ENCODE data around the gene CCM2. TPM values are rescaled to one million over a fixed set of nuclear protein-coding genes. Genes with fewer than 3 reads are reported as not detected.
"Not testable (repeated sequence)": the region's sequence is repeated elsewhere in the genome, so short reads cannot be mapped to it uniquely, and the experiment has no call there.

Gene CCM2
- total and polyA plus RNA-seq, 8 donors = 1.8 to 39.0 (median 26.6) TPM

DNA sequence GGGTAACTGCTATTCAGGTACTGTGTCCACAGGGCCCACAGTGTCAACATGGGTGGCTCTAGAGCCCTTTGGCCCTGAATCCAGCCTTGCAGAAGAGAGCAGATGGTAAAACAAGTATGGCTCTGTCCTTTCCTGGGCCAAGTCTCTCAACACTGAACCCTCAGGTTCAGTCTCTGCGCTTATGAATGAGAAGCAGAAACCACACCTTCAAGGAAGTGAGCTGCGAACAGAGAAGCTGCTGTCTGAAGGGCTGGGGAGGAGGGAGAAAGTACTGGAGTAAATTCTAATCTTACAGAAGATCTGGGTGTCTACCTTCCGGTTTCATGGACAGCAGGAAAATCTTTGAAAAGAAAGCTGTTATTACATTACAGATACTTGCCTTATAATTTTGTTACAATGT, 107.4 kb downstream of the CCM2 start:
- Histone ChIP-seq H3K4me1 (peaks cover 15 to 64% (median 45%) of the 10 kb centered on the region in 4 donors), H3K27me3 (no peaks in the 10 kb centered on the region), H3K9me3 (no peaks in the 10 kb centered on the region), H3K27ac (no peak overlapping the region), H3K4me3 (no peak overlapping the region), H3K36me3 (peaks cover 65 to 71% (median 70%) of the 10 kb centered on the region in 4 donors)
- DNase-seq = no peak
- intact Hi-C loops (cut with DNase I; ENCODE audit: low total_unique reads) = no loop called here
- TF ChIP-seq, protein P1, sequence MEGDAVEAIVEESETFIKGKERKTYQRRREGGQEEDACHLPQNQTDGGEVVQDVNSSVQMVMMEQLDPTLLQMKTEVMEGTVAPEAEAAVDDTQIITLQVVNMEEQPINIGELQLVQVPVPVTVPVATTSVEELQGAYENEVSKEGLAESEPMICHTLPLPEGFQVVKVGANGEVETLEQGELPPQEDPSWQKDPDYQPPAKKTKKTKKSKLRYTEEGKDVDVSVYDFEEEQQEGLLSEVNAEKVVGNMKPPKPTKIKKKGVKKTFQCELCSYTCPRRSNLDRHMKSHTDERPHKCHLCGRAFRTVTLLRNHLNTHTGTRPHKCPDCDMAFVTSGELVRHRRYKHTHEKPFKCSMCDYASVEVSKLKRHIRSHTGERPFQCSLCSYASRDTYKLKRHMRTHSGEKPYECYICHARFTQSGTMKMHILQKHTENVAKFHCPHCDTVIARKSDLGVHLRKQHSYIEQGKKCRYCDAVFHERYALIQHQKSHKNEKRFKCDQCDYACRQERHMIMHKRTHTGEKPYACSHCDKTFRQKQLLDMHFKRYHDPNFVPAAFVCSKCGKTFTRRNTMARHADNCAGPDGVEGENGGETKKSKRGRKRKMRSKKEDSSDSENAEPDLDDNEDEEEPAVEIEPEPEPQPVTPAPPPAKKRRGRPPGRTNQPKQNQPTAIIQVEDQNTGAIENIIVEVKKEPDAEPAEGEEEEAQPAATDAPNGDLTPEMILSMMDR (IDR thresholded peaks at IDR 0.05) = no peak
- TF ChIP-seq POLR2AphosphoS5 (IDR thresholded peaks at IDR 0.05) (no peak), POLR2A (IDR thresholded peaks at IDR 0.05) (no peak), EP300 (IDR thresholded peaks at IDR 0.05) (no peak)
- WGBS, 5 donors = 46 to 64% (median 55%) methylated on average over 3 of the region's 3 CpGs

DNA sequence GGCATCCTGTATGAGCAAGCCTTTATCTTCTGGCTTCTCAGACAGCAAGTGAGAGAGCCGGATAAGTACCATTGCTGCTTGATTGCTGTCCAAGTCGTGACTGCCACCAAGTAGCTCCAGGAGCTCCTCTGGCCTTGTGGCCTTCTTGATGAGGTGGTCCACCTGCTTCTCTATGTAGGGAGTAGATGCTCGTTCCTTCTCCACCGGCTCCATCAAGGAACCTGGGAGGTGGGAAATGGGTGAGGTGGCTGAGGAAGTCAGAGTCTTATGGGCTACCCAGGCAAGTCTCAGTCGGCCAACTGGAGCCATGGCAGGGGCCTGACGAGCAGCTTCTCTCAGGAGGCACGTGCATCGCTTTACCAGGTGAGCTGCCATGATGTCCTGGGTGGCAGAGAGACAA, 108.9 kb downstream of the CCM2 start:
- Histone ChIP-seq H3K36me3 (peaks cover 50 to 56% (median 55%) of the 10 kb centered on the region in 4 donors), H3K4me1 (peaks cover 18 to 67% (median 49%) of the 10 kb centered on the region in 4 donors), H3K4me3 (peak overlapping the region in 2 of 4 donors; percentile 1 to 3), H3K27ac (no peak overlapping the region), H3K9me3 (no peaks in the 10 kb centered on the region), H3K27me3 (no peaks in the 10 kb centered on the region)
- TF ChIP-seq, protein P1 (IDR thresholded peaks at IDR 0.05) = no peak
- TF ChIP-seq EP300 (IDR thresholded peaks at IDR 0.05) = no peak
- no peak for TF ChIP-seq POLR2AphosphoS5 (IDR thresholded peaks at IDR 0.05)
- TF ChIP-seq POLR2A (IDR thresholded peaks at IDR 0.05) = no peak
- intact Hi-C loops (cut with DNase I; ENCODE audit: low total_unique reads) = no loop called here
- WGBS, 5 donors = 71 to 86% (median 74%) methylated on average over 8 of the region's 8 CpGs
- DNase-seq = no peak

- H3K4me3 ChIP-seq = peak within 1 kb of the TSS; percentile 78 to 94 (median 83)
- intact Hi-C loops (cut with DNase I; ENCODE audit: low total_unique reads) = no loop called here
- DNase-seq = peak; percentile 96 to 99
- 0 to 1% (median 0%) methylated on average over 55 to 64 of the region's 64 CpGs for WGBS, 5 donors
- peak within 1 kb of the TSS; percentile 90 to 97 (median 94) for H3K27ac ChIP-seq
- H3K4me1 ChIP-seq = peaks cover 18 to 54% (median 49%) of the 10 kb centered on the region in 4 donors
- H3K9me3 ChIP-seq = no peaks in the 10 kb centered on the region
- TF ChIP-seq, protein P1 (IDR thresholded peaks at IDR 0.05) = peak in 2 of 7 experiments; percentile 5 to 32
- TF ChIP-seq POLR2AphosphoS5 (IDR thresholded peaks at IDR 0.05) (peak; percentile 95 to 99 (median 97)), EP300 (IDR thresholded peaks at IDR 0.05) (peak; percentile 9), POLR2A (IDR thresholded peaks at IDR 0.05) (peak in 1 of 4 donors; percentile 93)
- no peaks in the 10 kb centered on the region for H3K27me3 ChIP-seq
- H3K36me3 ChIP-seq = peaks cover 23 to 29% (median 28%) of the 10 kb centered on the region in 4 donors
Observed at GRCh38 chr7:45111298-45112223, 111.6 kb downstream of the CCM2 start, which contains the start of gene TBRG4. TBRG4 (minus strand) TSS chr7:45111697; CDS start chr7:45109237, 2,460 bp downstream.

- Histone ChIP-seq H3K4me3 (peak overlapping the region in 3 of 4 donors; percentile 78 to 94 (median 83)), H3K36me3 (peaks cover 13 to 18% (median 17%) of the 10 kb centered on the region in 4 donors), H3K9me3 (no peaks in the 10 kb centered on the region), H3K27ac (peak overlapping the region in 3 of 5 donors; percentile 94 to 97 (median 94)), H3K27me3 (no peaks in the 10 kb centered on the region), H3K4me1 (peaks cover 18 to 43% (median 41%) of the 10 kb centered on the region in 4 donors)
- TF ChIP-seq, protein P1 (IDR thresholded peaks at IDR 0.05) = no peak
- TF ChIP-seq EP300 (IDR thresholded peaks at IDR 0.05) = no peak
- TF ChIP-seq POLR2AphosphoS5 (IDR thresholded peaks at IDR 0.05) = no peak
- WGBS, 5 donors = 56 to 64% (median 58%) methylated on average over 1 of the region's 1 CpG
- intact Hi-C loops (cut with DNase I; ENCODE audit: low total_unique reads) = no loop called here
- no peak for DNase-seq
Observed at GRCh38 chr7:45112648-45113047, 112.6 kb downstream of the CCM2 start.

DNA sequence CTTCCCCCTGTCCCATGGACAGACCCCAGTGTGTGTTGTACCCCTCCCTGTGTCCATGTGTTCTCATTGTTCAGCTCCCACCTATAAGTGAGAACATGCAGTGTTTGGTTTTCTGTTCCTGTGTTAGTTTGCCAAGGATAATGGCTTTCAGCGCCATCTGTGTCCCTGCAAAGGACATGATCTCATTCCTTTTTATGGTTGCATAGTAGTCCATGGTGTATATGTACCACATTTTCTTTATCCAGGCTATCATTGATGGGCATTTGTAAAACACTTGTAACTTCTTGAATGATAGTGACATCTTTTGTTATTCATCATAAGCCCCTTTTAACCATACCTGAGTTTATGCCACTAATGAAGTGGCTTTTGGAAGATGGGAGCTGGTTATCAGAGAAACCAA, 114.3 kb downstream of the CCM2 start:
- 67 to 79% (median 74%) methylated on average over 1 of the region's 1 CpG for WGBS, 5 donors
- H3K4me3 ChIP-seq; intact Hi-C loops (cut with DNase I; ENCODE audit: low total_unique reads); H3K36me3 ChIP-seq; H3K9me3 ChIP-seq; H3K27ac ChIP-seq; DNase-seq; H3K27me3 ChIP-seq: not testable (repeated sequence)
- peaks cover 13 to 27% (median 25%) of the 10 kb centered on the region in 4 donors for H3K4me1 ChIP-seq
